ENCODE results near the gene WRAP53. TPM values are rescaled to one million over a fixed set of nuclear protein-coding genes. Genes with fewer than 3 reads are reported as not detected.

WRAP53 gene
- total and polyA plus RNA-seq, 2 donors (not counting 1 experiment from before 2014, with no cell fraction given) = 13.1 to 18.2 TPM

GRCh38 chr17:7686222-7687071 lies 1.8 kb upstream of the WRAP53 start:
- intact Hi-C loops (cut with micrococcal nuclease) = loop anchor here (1.0 to 5.0 kb wide), 15 partner anchors 36 to 1034 kb away; partner anchors contain the start of genes ATP1B2, C17orf100, CTC1 and CTDNEP1

More at GRCh38 chr17:7686222-7687071, 1.8 kb upstream of the WRAP53 start:
- Mint-ChIP-seq H3K27ac (peak overlapping the region; percentile 100), H3K27me3 (no peaks in the 10 kb centered on the region), H3K4me3 (peak overlapping the region; percentile 98), H3K4me1 (peaks cover 37% of the 10 kb centered on the region), H3K9me3 (ENCODE audit: insufficient read depth) (no peaks in the 10 kb centered on the region)
- CTCF ChIA-PET = interaction anchor here (0.6 to 5.2 kb wide), 25 partner anchors 11 to 1167 kb away, joined by 3 to 35 read pairs (median 5); partner anchors contain the start of genes ATP1B2, CD68, CTC1 and FXR2
- no peaks in the 10 kb centered on the region for H3K27me3 ChIP-seq (replicated peaks in 1 of 4; ENCODE audit: control extremely low read depth in 1 of 4, control insufficient read depth in 3 of 4, insufficient read depth in 4 of 4, low read length in 3 of 4)
- H3K36me3 ChIP-seq (replicated peaks in 1 of 2; ENCODE audit: control extremely low read depth in 1 of 2, control insufficient read depth in 1 of 2, extremely low read depth in 1 of 2, insufficient read depth in 2 of 2, low read length in 1 of 2) = peaks cover 0 to 8% of the 10 kb centered on the region in 2 experiments
- under 1% methylated on average over 21 of the region's 30 CpGs for WGBS (ENCODE audit: insufficient coverage)
- TF ChIP-seq EZH2 (IDR thresholded peaks at IDR 0.05; ENCODE audit: borderline replicate concordance, insufficient read depth, low read depth, low read length, poor library complexity, severe bottlenecking) = no peak
- TF ChIP-seq, protein P1, sequence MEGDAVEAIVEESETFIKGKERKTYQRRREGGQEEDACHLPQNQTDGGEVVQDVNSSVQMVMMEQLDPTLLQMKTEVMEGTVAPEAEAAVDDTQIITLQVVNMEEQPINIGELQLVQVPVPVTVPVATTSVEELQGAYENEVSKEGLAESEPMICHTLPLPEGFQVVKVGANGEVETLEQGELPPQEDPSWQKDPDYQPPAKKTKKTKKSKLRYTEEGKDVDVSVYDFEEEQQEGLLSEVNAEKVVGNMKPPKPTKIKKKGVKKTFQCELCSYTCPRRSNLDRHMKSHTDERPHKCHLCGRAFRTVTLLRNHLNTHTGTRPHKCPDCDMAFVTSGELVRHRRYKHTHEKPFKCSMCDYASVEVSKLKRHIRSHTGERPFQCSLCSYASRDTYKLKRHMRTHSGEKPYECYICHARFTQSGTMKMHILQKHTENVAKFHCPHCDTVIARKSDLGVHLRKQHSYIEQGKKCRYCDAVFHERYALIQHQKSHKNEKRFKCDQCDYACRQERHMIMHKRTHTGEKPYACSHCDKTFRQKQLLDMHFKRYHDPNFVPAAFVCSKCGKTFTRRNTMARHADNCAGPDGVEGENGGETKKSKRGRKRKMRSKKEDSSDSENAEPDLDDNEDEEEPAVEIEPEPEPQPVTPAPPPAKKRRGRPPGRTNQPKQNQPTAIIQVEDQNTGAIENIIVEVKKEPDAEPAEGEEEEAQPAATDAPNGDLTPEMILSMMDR (IDR thresholded peaks at IDR 0.05) = no peak
- H3K9me3 ChIP-seq (ENCODE audit: control extremely low read depth in 1 of 3, control insufficient read depth in 2 of 3, insufficient read depth in 1 of 3, low read length in 2 of 3) = no peaks in the 10 kb centered on the region
- DNase-seq (peak; percentile 97), ATAC-seq (ENCODE audit: low read depth) (peak; percentile 55)
- peaks cover 65% of the 10 kb centered on the region for H3K79me2 ChIP-seq (ENCODE audit: control insufficient read depth, insufficient read depth, low read length)
- H3K9ac ChIP-seq (ENCODE audit: low read length) = peak overlapping the region; percentile 97
- H3K4me3 ChIP-seq (ENCODE audit: control extremely low read depth in 1 of 5, extremely low read depth in 1 of 5, insufficient read depth in 1 of 5, low read depth in 2 of 5, low read length in 4 of 5) = peak overlapping the region; percentile 68 to 100 (median 100)
- H2AFZ ChIP-seq (ENCODE audit: insufficient read depth, low read depth, low read length, poor library complexity, severe bottlenecking) = peak overlapping the region; percentile 75
- POLR2A ChIA-PET = interaction anchor here (0.5 to 3.6 kb wide), 33 partner anchors 11 to 663 kb away, joined by 3 to 35 read pairs (median 5); partner anchors contain the start of genes ATP1B2, CTC1, FXR2 and KDM6B
- H3K27ac ChIP-seq (ENCODE audit: low read length in 2 of 2) = peak overlapping the region; percentile 94 to 99
- H3K4me2 ChIP-seq (replicated peaks; ENCODE audit: low read depth, low read length, poor library complexity, severe bottlenecking) = peak overlapping the region; percentile 84
- H4K20me1 ChIP-seq (ENCODE audit: control insufficient read depth, insufficient read depth, low read length, poor library complexity, severe bottlenecking) = no peaks in the 10 kb centered on the region
- peaks cover 22 to 32% of the 10 kb centered on the region in 2 donors for H3K4me1 ChIP-seq (ENCODE audit: control insufficient read depth in 2 of 2, insufficient read depth in 2 of 2, low read length in 2 of 2)
